Kidney (tissue), 14 donors: ENCODE data around the gene CEP295NL. TPM values are rescaled to one million over a fixed set of nuclear protein-coding genes. Genes with fewer than 3 reads are reported as not detected.
"Not testable (repeated sequence)": the region's sequence is repeated elsewhere in the genome, so short reads cannot be mapped to it uniquely, and the experiment has no call there.

Experiments used
- DNase-seq, 5 donors: peaks; one replicate each; pipeline ENCODE4 v3.0.0-alpha.2; 2013 to 2020
- FAIRE-seq: peaks from 2 replicates; lab custom pipeline; 2012; peaks lifted over from hg19 to GRCh38; lab: Jason Lieb, UNC
- H3K27ac ChIP-seq, 2 donors: one replicate each; pipeline ENCODE4 v1.7.0; 2013; ENCODE audit warnings: low read depth in 2 of 2, low read length in 2 of 2, inconsistent platforms in 1 of 2
- H3K27me3 ChIP-seq: one replicate; pipeline ENCODE4 v1.7.1; 2013; ENCODE audit warnings: low read length, inconsistent platforms; ENCODE audit not compliant: control insufficient read depth, insufficient read depth
- H3K36me3 ChIP-seq, 3 donors: one replicate each; pipeline versions ENCODE4 v1.7.0 to v1.7.1; 2013; ENCODE audit warnings: low read length in 3 of 3, control low read depth in 1 of 3, inconsistent platforms in 1 of 3; ENCODE audit not compliant: insufficient read depth in 3 of 3, control insufficient read depth in 2 of 3
- H3K4me1 ChIP-seq, 3 donors: one replicate each; pipeline versions ENCODE4 v1.7.0 to v1.7.1; 2013; ENCODE audit warnings: low read length in 3 of 3, inconsistent platforms in 1 of 3, low read depth in 1 of 3; ENCODE audit not compliant: control insufficient read depth in 2 of 3, insufficient read depth in 2 of 3
- H3K4me3 ChIP-seq, 3 donors: one replicate each; pipeline versions ENCODE4 v1.7.0 to v1.8.1; 2013; ENCODE audit warnings: low read length in 3 of 3, control low read depth in 1 of 3, inconsistent platforms in 1 of 3
- H3K9ac ChIP-seq, 3 donors: one replicate each; pipeline versions ENCODE4 v1.7.0 to v1.7.1; 2013; ENCODE audit warnings: low read length in 3 of 3, control low read depth in 1 of 3, inconsistent platforms in 1 of 3
- H3K9me3 ChIP-seq, 3 donors: one replicate each; pipeline versions ENCODE4 v1.7.0 to v1.7.1; 2013; ENCODE audit warnings: low read length in 3 of 3, control low read depth in 1 of 3, inconsistent platforms in 1 of 3; ENCODE audit not compliant: control insufficient read depth in 2 of 3, insufficient read depth in 1 of 3
- CTCF ChIP-seq: IDR thresholded peaks from 3 replicates; pipeline ENCODE4 v1.5.1; 2012; ENCODE audit warnings: mild to moderate bottlenecking, moderate library complexity, borderline replicate concordance; ENCODE audit not compliant: insufficient read depth; ENCODE audit errors: extremely low read depth
- intact Hi-C: fragments of 100-400 bp; cut with DNase I; formaldehyde crosslinking; loops from one replicate; pipeline ENCODE4 v1.11.1; 2022
- polyA plus RNA-seq: library from polyadenylated mRNA; stranded (reverse); fragments of 350-450 nt; fragmentation: Illumina TruSeq; extraction: RNeasy Lipid Tissue Mini Kit (QIAGEN cat#74804); gene quantifications from one replicate; pipeline ENCODE4 v1.2.3, GENCODE V29; 2014; ENCODE audit warnings: low read depth, low replicate concordance; ENCODE audit not compliant: insufficient read depth
- total RNA-seq: library from RNA; stranded (reverse); fragmentation: NEBNext Ultra II Directional; extraction: Animal tissue kit (Norgen Biotek cat#: 25700); gene quantifications from one replicate; pipeline ENCODE4 v1.2.1, GENCODE V29; 2021
- donor health status: control.
- donor health status: control.
- donor health status: control.
- donor health status: control.
- donor health status: control.
- donor health status: DM: yes; HTN: yes; CAD: no.
- donor health status: Normal renal cell carcinoma (clear cell type).

CEP295NL gene
- total and polyA plus RNA-seq, 2 donors from 2014 or later, result 3.6 TPM; not detected in 1

GRCh38 chr17:78870621-78871020, 32.4 kb downstream of the CEP295NL start:
- Histone ChIP-seq H3K36me3 (peaks cover 0 to 2% (median 0%) of the 10 kb centered on the region in 3 donors), H3K4me1 (peaks cover 0 to 5% (median 3%) of the 10 kb centered on the region in 3 donors), H3K27me3 (no peaks in the 10 kb centered on the region), H3K27ac (no peak overlapping the region), H3K9me3 (no peaks in the 10 kb centered on the region), H3K4me3 (no peak overlapping the region), H3K9ac (no peak overlapping the region)
- intact Hi-C loops, result no loop called here
- no peak for TF ChIP-seq CTCF
- FAIRE-seq (no peak), DNase-seq (no peak)

- Histone ChIP-seq H3K36me3 (peaks cover 0 to 2% (median 0%) of the 10 kb centered on the region in 3 donors), H3K27me3 (no peaks in the 10 kb centered on the region), H3K27ac (no peak overlapping the region), H3K9me3 (no peaks in the 10 kb centered on the region), H3K9ac (no peak overlapping the region), H3K4me1 (no peaks in the 10 kb centered on the region), H3K4me3 (no peak overlapping the region)
- TF ChIP-seq CTCF, result no peak
- intact Hi-C loops, result loop anchor here (5.0 kb wide), 1 partner anchor 104 kb away; no protein-coding TSS in a partner anchor
- FAIRE-seq, result no peak
- DNase-seq, result no peak
Observed at GRCh38 chr17:78868391-78868790, 34.6 kb downstream of the CEP295NL start.

- H3K9me3 ChIP-seq, H3K27me3 ChIP-seq, H3K9ac ChIP-seq, H3K4me3 ChIP-seq, DNase-seq, H3K4me1 ChIP-seq, H3K36me3 ChIP-seq, H3K27ac ChIP-seq, FAIRE-seq: not testable (repeated sequence)
- intact Hi-C loops, result loop anchor here (5.0 kb wide), 1 partner anchor 105 kb away; no protein-coding TSS in a partner anchor
Observed at GRCh38 chr17:78867046-78867445, 36.0 kb downstream of the CEP295NL start.

GRCh38 chr17:78865682-78866390, 37.2 kb downstream of the CEP295NL start:
- no peak overlapping the region for H3K9ac ChIP-seq
- H3K36me3 ChIP-seq, result peaks cover 0 to 4% (median 0%) of the 10 kb centered on the region in 3 donors
- peak; percentile 85 to 91 (median 86) for DNase-seq
- intact Hi-C loops, result loop anchor here (5.0 kb wide), 1 partner anchor 106 kb away; no protein-coding TSS in a partner anchor
- no peak overlapping the region for H3K4me3 ChIP-seq
- TF ChIP-seq CTCF, result peak; percentile 92
- H3K27ac ChIP-seq, result no peak overlapping the region
- H3K4me1 ChIP-seq, result no peaks in the 10 kb centered on the region
- no peaks in the 10 kb centered on the region for H3K27me3 ChIP-seq
- no peak for FAIRE-seq
- H3K9me3 ChIP-seq, result no peaks in the 10 kb centered on the region
